ENCODE results near the gene FNDC8. TPM values are rescaled to one million over a fixed set of nuclear protein-coding genes. Genes with fewer than 3 reads are reported as not detected.
"Not testable (repeated sequence)": the region's sequence is repeated elsewhere in the genome, so short reads cannot be mapped to it uniquely, and the experiment has no call there.

The FNDC8 gene
- total and polyA plus RNA-seq, 2 donors, result 0.05 TPM; not detected in 1

DNA sequence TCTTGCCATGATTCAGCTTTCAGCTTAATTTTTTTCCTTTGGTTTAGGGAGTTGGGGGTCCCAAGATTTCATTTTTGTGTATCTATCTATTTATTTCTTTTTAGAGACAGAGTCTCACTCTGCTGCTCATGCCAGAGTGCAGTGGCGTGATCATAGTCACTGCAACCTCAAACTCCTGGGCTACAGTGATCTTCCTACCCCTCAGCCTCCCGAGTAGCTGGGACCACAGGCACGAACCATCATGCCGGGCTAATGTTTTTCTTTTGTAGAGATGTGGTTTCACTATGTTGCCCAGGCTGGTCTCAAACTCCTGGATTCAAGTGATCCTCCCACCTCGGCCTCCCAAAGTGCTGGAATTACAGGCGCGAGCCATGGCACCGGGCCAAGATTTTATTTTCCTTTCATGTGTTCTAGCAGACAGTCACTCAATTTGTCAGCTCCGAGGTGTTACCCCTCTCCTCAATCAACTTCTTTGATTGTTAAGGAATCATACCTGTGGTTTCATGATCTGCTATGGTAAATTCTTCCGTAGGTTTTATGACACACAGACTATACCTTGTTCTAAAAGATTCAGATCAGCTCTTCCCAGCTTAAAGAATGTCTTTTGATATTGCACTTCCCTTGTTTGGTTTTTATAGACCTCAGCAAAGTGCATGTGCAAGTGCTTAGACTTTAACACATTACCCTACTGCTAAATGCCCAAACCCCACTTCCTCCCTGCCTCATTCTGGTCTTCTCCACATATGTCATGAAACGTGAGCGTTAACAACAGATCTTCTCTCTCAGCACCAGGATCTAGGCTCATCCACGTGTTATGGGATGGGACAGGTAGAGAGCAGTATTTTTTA is 39.2 kb downstream of the FNDC8 start:
- no peak for DNase-seq (ENCODE audit: extremely low spot score)

DNA sequence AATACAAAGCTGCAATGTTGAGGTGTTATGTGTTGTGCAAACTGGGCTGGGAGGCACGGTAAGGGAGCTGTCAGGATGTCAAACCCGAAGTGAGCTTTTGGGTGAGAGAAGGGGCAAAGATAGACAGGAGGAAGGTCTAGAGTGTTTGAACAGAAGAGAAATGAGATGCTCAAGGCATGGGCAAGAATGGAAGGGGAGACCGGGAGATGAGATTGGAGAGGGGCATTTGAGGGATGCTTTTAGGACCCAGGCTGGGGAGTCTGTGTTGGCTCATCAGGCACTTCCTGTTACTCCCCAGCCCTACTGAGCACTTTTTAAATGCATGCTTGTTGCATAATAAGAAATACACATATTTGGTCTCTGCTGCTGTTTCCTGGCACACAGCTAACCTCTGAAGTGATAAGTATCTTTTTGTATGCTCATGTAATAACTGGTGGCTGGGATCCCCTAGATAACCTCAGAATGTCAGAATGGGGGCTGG is 39.9 kb downstream of the FNDC8 start:
- Histone ChIP-seq H3K4me1 (ENCODE audit: insufficient read depth) (no peaks in the 10 kb centered on the region), H3K36me3 (ENCODE audit: insufficient read depth) (no peaks in the 10 kb centered on the region), H3K4me3 (ENCODE audit: low read depth, low read length) (no peak overlapping the region), H3K27ac (ENCODE audit: low read depth) (no peak overlapping the region)
- DNase-seq (ENCODE audit: extremely low spot score), result no peak
- 70% methylated on average over 3 of the region's 3 CpGs for WGBS

More for the DNA sequence above, 39.2 kb downstream of the FNDC8 start:
- Histone ChIP-seq H3K4me1 (ENCODE audit: insufficient read depth) (no peaks in the 10 kb centered on the region), H3K4me3 (ENCODE audit: low read depth, low read length) (no peak overlapping the region), H3K27ac (ENCODE audit: low read depth) (no peak overlapping the region), H3K36me3 (ENCODE audit: insufficient read depth) (no peaks in the 10 kb centered on the region)
- 73% methylated on average over 13 of the region's 13 CpGs for WGBS

DNA sequence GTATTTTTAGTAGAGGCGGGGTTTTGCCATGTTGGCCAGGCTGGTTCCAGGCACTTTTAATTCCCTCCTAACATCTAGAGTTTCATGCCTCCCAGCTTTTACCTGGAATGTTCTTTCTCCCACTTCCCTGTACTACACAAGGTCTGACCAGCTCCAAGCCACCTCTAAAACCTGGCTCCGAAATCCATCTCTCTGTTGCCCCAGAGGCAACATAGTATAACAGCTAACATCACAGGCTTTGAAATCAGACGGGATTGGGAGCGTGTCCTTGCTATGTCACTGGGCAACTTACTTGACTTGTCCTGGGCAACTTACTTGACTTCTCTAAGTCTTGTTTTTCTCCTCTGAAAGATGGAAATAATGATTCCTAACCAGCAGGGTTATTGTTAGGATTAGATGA is 41.3 kb downstream of the FNDC8 start:
- H3K27ac ChIP-seq (ENCODE audit: low read depth), result no peak overlapping the region
- no peaks in the 10 kb centered on the region for H3K4me1 ChIP-seq (ENCODE audit: insufficient read depth)
- H3K4me3 ChIP-seq (ENCODE audit: low read depth, low read length), result no peak overlapping the region
- DNase-seq (ENCODE audit: extremely low spot score), result no peak
- 86% methylated on average over 4 of the region's 4 CpGs for WGBS
- H3K36me3 ChIP-seq (ENCODE audit: insufficient read depth), result no peaks in the 10 kb centered on the region

DNA sequence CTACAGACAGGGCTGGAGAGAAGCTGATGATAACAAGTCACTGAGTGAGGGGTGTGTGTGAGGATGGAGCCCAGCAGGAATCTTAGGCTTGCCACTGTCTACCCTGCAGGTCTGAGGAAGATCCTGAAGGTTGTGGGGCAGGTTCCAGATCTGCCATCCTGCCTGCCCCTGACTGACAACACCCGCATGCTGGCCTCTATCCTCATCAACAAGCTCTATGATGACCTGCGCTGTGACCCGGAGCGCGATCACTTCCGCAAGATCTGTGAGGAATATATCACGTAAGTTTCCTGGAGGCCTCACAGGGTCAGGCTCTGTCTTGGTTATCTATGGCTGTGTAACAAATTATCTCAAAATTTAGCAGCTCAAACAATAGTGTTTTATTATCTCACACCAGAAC is 42.5 kb downstream of the FNDC8 start:
- Histone ChIP-seq H3K27ac (ENCODE audit: low read depth) (no peak overlapping the region), H3K36me3 (ENCODE audit: insufficient read depth) (no peaks in the 10 kb centered on the region), H3K4me1 (ENCODE audit: insufficient read depth) (no peaks in the 10 kb centered on the region), H3K4me3 (ENCODE audit: low read depth, low read length) (no peak overlapping the region)
- 96% methylated on average over 7 of the region's 7 CpGs for WGBS
- no peak for DNase-seq (ENCODE audit: extremely low spot score)

DNA sequence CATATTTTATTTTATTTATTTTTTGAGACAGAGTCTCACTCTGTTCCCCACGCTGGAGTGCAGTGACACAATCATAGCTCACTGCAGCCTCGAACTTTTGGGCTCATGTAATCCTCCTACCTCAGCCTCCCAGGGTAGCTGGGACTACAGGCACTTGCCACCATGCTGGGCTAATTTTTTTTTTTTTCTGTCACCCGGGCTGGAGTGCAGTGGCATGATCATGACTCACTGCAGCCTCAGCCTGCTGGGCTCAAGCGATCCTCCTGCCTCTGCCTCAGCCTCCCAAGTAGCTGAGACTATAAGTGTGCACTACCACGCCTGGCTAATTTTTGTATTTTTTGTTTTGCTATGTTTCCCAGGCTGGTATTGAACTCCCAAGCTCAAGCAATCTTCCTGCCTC is 43.3 kb downstream of the FNDC8 start:
- whole genome bisulfite sequencing, result 82% methylated on average over 5 of the region's 5 CpGs
- Histone ChIP-seq H3K4me3 (ENCODE audit: low read depth, low read length) (no peak overlapping the region), H3K27ac (ENCODE audit: low read depth) (no peak overlapping the region), H3K36me3 (ENCODE audit: insufficient read depth) (no peaks in the 10 kb centered on the region), H3K4me1 (ENCODE audit: insufficient read depth) (no peaks in the 10 kb centered on the region)
- no peak for DNase-seq (ENCODE audit: extremely low spot score)

DNA sequence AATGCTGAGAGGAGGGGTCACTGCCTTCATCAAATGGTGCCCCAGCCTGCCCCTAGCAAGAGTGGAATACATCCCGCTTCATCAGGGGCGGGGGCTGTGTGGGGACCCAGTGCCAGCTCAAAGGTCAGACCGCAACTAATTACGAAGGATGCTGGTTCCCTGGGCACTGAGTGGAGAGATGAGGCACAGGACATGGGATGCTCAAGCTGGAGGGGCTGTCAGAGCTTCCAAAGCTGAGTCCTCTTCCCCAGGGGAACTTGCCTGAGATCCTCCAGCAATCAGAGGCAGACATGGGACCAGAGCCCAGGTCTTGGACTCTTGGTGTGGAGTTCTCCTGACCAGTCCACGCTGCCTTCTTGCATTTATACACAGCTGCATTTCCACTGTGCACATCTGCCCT is 45.1 kb downstream of the FNDC8 start:
- H3K4me1 ChIP-seq (ENCODE audit: insufficient read depth), result no peaks in the 10 kb centered on the region
- no peak overlapping the region for H3K4me3 ChIP-seq (ENCODE audit: low read depth, low read length)
- no peaks in the 10 kb centered on the region for H3K36me3 ChIP-seq (ENCODE audit: insufficient read depth)
- no peak overlapping the region for H3K27ac ChIP-seq (ENCODE audit: low read depth)
- WGBS, result 66% methylated on average over 5 of the region's 5 CpGs
- no peak for DNase-seq (ENCODE audit: extremely low spot score)

DNA sequence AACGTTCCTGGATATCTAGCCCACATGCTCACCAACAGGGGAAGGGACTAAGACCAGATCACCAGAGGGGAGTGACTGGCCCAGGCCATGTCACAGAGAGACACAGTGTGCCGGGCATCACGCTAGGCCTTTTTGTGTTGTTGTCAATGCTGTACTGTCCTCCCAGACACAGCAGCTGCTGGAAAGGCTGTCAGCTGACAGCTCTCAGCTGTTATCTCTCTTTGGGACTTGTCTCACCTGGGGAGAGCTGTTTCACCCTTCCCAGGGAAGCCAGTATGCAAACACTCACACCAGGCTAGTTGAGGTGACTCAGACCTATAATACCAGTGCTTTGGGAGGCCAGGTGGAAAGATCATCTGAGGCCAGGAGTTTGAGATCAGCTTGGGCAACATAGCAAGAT is 45.6 kb downstream of the FNDC8 start:
- Histone ChIP-seq H3K4me1 (ENCODE audit: insufficient read depth) (no peaks in the 10 kb centered on the region), H3K4me3 (ENCODE audit: low read depth, low read length) (no peak overlapping the region), H3K36me3 (ENCODE audit: insufficient read depth) (no peaks in the 10 kb centered on the region), H3K27ac (ENCODE audit: low read depth) (no peak overlapping the region)
- WGBS, result 53% methylated on average over 3 of the region's 3 CpGs
- DNase-seq (ENCODE audit: extremely low spot score), result no peak

DNA sequence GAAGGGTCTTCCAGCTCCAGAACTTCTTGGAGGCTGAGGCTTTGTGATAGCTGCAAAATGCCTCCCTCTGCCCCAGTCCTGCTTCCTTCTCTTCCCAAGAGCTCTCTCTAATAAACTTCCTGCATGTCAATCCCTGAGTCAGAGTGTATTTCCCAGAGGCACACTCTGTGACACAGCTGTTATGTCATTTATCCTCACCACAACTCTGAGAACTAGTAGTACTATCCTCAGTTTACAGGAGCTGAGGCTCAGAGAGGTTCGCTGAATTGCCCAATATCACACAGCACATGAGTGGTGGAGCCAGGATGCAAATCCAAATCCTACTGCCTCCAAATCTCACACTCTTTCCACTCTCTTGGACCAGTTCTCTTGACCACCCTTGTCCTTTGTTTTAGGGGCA is 46.3 kb downstream of the FNDC8 start:
- Histone ChIP-seq H3K27ac (ENCODE audit: low read depth) (no peak overlapping the region), H3K4me3 (ENCODE audit: low read depth, low read length) (no peak overlapping the region), H3K4me1 (ENCODE audit: insufficient read depth) (no peaks in the 10 kb centered on the region), H3K36me3 (ENCODE audit: insufficient read depth) (no peaks in the 10 kb centered on the region)
- 85% methylated on average over 1 of the region's 1 CpG for WGBS
- no peak for DNase-seq (ENCODE audit: extremely low spot score)

DNA sequence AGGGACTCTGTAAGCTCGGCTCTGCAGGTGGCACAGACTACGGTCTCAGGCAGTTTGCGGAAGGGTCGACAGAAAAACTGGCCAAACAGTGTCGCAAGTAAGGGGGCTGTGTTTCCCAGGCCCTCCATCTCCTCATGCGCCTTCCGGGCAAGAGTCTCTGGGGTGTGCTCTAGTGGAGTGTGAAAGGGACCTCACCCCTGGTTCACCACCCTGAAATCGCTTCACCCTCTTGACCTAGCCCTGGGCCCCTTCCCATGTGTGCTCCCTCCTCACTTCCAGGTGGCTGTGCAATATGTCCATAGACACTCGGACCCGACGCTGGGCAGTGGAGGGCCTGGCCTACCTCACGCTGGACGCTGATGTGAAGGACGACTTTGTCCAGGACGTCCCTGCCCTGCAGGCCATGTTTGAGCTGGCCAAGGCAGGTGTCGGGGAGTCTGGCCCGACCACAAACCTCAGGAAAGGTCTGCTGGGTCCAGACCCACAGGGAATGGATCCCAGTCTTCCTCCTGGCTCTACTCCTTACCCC is 48.5 kb downstream of the FNDC8 start:
- WGBS, result 90% methylated on average over 17 of the region's 17 CpGs

DNA sequence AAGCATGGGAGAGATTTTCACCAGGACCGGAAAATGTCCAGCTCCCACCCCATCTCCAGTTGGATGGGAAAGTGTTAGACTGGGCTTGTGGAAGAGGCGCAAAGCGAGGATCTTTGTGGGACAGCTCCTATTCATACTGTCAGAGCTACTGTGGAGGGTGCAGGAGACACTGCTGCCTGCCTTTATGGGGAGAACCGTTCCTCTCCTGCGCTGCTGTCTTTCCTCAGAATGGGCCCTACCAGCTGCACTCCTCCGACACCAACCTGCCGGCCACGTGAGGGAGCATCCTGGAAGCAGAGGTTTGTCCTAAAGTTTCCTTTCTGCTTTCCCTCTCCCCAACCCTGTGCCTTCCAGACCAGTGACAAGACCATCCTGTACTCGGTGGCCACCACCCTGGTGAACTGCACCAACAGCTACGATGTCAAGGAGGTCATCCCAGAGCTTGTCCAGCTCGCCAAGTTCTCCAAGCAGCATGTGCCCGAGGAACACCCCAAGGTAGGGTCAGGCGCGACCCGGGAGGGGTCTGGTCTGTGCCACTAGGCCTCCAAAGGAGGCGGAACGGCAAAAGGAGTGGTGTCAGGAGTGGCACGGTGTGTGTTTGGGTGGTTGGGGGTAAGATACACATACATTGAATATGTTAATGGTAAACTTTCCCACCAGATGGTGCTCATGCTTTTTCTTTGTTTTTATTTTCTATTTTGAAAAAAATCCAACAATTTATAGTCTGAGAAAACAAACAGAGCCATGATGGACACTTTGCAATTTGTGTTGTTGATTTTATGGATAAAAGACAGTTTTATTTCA is 49.8 kb downstream of the FNDC8 start:
- DNase-seq (ENCODE audit: extremely low spot score), result no peak
- Histone ChIP-seq H3K27ac (ENCODE audit: low read depth) (no peak overlapping the region), H3K36me3 (ENCODE audit: insufficient read depth) (no peaks in the 10 kb centered on the region), H3K4me1 (ENCODE audit: insufficient read depth) (no peaks in the 10 kb centered on the region), H3K4me3 (ENCODE audit: low read depth, low read length) (no peak overlapping the region)
- WGBS, result 78% methylated on average over 18 of the region's 18 CpGs

More for the DNA sequence above, 48.5 kb downstream of the FNDC8 start:
- DNase-seq (ENCODE audit: extremely low spot score), result no peak
- Histone ChIP-seq H3K4me1 (ENCODE audit: insufficient read depth) (no peaks in the 10 kb centered on the region), H3K4me3 (ENCODE audit: low read depth, low read length) (no peak overlapping the region), H3K36me3 (ENCODE audit: insufficient read depth) (no peaks in the 10 kb centered on the region), H3K27ac (ENCODE audit: low read depth) (no peak overlapping the region)

DNA sequence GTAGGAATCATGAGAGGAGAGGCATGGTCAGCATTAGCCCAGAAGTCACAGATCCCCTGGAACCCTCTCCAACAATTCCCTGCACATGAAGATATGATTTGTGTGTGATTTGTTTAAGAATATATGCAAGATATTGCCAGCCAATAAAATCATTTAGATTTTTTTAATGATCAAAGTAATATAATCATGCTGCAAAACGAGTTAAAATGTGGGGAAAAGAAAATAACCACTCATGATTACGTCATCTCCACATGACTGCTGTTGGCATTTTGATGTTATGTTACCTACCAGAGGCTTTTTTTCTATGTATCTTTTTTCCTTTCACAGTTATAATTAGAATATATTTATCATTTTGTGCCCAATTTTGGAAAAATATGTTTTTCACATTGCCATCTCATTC is 50.4 kb downstream of the FNDC8 start:
- no peak for DNase-seq (ENCODE audit: extremely low spot score)
- H3K4me1 ChIP-seq (ENCODE audit: insufficient read depth), result no peaks in the 10 kb centered on the region

DNA sequence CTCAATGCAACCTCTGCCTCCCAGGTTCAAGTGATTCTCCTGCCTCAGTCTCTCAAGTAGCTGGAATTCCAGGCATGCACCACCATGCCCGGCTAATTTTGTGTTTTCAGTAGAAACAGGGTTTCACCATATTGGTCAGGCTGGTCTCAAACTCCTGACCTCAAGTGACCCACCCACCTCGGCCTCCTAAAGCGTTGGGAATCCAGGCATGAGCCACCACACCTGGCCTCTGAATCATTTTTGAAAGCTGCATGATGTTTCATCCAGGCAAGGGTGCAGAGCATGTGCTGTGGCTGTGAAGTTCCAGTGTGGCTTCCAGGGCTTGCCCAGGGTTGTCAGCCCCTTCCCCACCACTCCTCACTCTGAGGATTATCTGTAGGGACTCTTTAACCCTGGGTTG is 50.9 kb downstream of the FNDC8 start:
- H3K4me3 ChIP-seq (ENCODE audit: low read depth, low read length); H3K36me3 ChIP-seq (ENCODE audit: insufficient read depth); DNase-seq (ENCODE audit: extremely low spot score); H3K4me1 ChIP-seq (ENCODE audit: insufficient read depth); H3K27ac ChIP-seq (ENCODE audit: low read depth): not testable (repeated sequence)
- 74% methylated on average over 3 of the region's 3 CpGs for WGBS

More for the DNA sequence above, 50.4 kb downstream of the FNDC8 start:
- H3K36me3 ChIP-seq (ENCODE audit: insufficient read depth), result no peaks in the 10 kb centered on the region
- no peak overlapping the region for H3K4me3 ChIP-seq (ENCODE audit: low read depth, low read length)
- H3K27ac ChIP-seq (ENCODE audit: low read depth), result no peak overlapping the region
- WGBS, result 47% methylated on average over 2 of the region's 2 CpGs

DNA sequence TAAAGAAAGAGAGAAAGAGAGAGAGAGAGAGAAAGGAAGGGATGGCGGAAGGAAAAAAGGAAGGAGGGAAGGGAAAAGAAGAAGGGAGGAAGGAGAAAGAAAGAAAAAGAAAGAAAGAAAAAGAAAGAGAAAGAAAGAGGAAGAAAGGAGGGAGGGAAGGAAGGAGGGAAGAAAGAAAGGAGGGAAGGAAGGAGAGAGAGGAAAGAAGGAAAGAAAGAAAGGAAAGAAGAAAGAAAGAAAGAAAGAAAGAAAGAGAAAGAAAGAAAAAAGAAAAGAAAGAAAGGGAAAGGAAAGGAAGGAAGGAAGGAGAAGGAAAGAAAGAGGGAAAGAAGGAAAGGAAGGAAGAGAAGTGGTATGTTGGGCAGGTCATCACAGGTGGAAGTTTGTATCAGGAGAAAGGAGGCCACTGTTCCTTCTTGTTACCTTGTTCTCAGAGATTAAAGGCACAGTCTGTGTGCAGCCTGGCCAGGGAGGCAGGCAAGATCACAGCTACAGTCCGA is 53.5 kb downstream of the FNDC8 start:
- Histone ChIP-seq H3K36me3 (ENCODE audit: insufficient read depth) (no peaks in the 10 kb centered on the region), H3K4me1 (ENCODE audit: insufficient read depth) (no peaks in the 10 kb centered on the region), H3K4me3 (ENCODE audit: low read depth, low read length) (no peak overlapping the region), H3K27ac (ENCODE audit: low read depth) (no peak overlapping the region)
- DNase-seq (ENCODE audit: extremely low spot score), result no peak
- 83% methylated on average over 2 of the region's 2 CpGs for WGBS

Data from urinary bladder (tissue), 4 donors.